GM21717 (cell line): ENCODE data around the gene DPP6.
"Not testable (repeated sequence)": the region's sequence is repeated elsewhere in the genome, so short reads cannot be mapped to it uniquely, and the experiment has no call there.

Experiments
- ATAC-seq: cut with Tn5 transposase; IDR thresholded peaks from one replicate; pipeline ENCODE4 v1.9.1; 2021; ENCODE audit warnings: mild to moderate bottlenecking, moderate library complexity; ENCODE audit not compliant: unreplicated experiment

Gene DPP6

DNA sequence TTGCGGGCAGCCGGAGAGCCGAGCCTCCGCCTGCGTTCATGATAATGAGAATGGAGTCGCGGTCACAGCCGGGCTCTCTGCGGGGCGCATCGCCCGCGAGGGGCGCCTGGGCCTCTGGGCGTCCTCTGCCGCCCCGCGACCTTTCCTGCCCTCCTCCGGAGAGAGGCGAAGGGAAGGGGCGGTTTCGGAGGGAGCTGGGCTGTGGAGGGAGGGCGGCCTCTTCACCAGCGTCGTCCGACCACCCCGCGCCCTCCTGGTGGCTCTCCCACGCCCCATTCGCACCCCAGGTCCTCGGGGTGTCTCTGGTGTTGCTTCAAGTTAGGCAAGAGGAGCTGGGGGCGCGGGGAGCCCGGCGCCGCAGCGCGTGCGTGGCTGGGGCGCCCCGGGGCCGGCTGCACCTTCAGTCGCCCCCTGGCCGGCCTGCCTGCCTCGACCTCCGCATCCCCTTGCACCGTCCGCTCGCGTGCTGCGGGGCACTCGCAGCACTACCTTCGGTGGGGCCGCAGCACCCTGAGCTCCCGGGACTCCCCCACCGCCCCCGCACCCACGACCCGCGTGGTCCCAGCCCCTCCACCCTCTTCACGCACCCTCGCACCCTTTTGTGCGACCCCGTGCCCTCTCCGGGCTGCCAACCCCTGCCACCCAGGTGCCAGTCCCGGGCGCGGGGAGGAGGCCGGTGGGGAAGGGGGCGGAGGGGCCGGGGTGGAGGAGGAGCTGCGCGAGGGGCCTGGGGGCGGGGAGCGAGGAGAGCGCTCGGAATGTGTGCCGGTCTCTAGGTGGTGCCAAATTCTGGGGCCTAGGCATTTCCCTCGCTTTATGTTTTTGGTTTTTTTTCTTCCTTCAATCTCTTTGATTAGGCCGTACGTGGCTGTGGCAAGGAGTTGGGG is at the start of gene DPP6:
TSS of gene DPP6 (plus strand) at position 756 of the 887 bp plus-strand sequence.
- ATAC-seq, result not testable (repeated sequence)

DNA sequence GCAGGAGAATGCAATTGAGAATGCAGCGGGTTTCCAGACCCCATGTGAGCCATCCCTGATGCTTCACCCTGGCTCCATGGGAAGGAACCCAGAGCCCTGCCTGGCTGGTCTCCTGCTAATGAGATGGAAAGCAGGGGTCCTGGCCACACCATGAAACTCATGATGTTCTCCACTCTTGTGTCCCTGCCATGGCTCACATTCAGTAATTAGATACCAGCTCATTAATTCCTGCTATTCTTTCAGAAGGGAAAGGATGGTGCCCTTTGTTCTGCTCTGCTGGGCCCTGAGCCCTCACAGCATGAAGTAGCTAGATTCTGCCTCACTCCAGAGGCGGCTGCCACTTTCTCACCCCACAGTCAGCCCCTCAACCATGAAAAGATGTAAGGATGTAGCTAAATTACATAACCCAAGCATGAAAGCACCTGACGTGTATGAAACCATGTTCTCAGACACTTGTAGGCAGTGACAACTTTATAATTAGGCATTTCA is 42.7 kb upstream of the DPP6 start:
- ATAC-seq, result not testable (repeated sequence)

- ATAC-seq, result not testable (repeated sequence)
Observed at GRCh38 chr7:154010726-154011568, 41.3 kb upstream of the DPP6 start.

DNA sequence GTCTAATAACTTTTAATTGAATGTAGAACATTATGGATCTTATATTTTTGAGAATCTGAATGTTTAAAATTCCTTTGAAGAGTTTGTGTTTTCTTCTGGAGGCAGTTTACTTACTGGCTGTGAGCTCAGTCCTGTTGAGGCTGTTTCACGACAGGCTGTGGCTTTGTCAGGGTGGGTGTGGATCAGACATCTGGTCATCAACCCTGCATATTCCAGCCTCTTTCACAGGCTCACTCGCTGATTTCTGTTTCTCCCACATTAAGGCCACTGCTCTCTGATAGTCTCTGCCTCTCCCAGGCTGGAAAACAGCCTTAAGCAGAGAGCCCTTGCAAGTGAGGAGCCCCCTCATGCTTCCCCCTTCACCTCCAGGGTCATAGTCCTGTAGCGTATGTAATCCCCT is 39.4 kb upstream of the DPP6 start:
- ATAC-seq, result not testable (repeated sequence)

DNA sequence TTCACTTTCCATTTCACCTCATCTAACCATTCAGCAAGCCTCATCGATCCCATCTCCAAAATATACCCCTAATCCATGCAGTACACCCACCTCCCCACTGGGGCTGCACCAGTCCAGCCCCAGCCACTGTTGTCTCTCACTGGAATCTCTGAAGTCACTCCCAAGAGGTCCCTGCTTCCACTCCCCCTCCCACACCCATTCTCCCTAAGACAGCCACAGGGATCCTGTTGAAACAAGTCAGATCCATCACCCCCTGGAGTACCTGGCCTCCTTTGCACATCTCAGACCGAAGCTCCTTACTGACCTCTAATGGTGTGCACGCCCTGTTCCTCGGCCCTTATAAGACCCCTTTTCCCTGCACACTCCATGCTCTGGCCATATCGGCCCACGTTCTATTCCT is 36.6 kb upstream of the DPP6 start:
- not testable (repeated sequence) for ATAC-seq

GRCh38 chr7:154018354-154018753 is 33.8 kb upstream of the DPP6 start:
- ATAC-seq, result not testable (repeated sequence)

GRCh38 chr7:154027805-154028204 is 24.4 kb upstream of the DPP6 start:
- ATAC-seq, result not testable (repeated sequence)

GRCh38 chr7:154030476-154031080 is 21.6 kb upstream of the DPP6 start:
- ATAC-seq, result not testable (repeated sequence)

GRCh38 chr7:154039466-154040165 is 12.6 kb upstream of the DPP6 start:
- not testable (repeated sequence) for ATAC-seq

GRCh38 chr7:154050394-154050793 is 1.8 kb upstream of the DPP6 start:
- ATAC-seq, result not testable (repeated sequence)

DNA sequence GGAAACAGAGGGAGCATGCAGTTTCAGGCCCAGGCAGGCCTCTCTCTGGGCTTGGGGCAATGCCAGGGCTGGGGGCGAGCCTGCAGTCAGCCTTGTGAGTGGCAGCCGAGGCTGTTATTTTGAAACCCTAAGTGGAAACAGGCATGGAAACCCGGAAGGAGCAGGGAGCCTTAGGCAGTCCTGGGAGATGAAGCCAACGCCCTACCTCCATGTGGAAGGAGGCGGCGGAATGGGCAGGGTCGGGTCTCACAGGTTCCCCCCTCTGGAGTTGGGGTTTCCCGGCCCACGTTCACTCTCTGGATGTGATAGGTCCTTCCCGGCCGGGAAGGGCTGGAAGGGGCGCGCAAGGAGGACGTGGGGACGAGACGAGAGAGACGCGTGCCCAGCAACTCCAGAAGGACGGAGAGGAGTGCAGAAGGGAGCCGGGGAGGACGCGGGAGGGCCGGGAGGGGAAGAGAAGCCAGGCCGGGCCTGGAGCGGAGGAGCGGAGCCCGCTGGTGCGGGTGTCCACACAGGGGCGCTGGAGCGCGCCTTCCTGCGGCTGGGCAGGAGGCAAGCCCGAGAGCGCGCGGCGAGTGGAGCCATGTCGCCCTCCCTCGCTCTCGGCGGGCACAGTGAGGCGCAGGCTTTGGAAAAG is 1.1 kb upstream of the DPP6 start:
- not testable (repeated sequence) for ATAC-seq

GRCh38 chr7:154052530-154053252 is 493 bp downstream of the DPP6 start:
- ATAC-seq, result not testable (repeated sequence)

- ATAC-seq, result not testable (repeated sequence)
Observed at GRCh38 chr7:154053466-154054312, 1.5 kb downstream of the DPP6 start.

- ATAC-seq, result not testable (repeated sequence)
Observed at GRCh38 chr7:154054664-154055063, 2.5 kb downstream of the DPP6 start.

DNA sequence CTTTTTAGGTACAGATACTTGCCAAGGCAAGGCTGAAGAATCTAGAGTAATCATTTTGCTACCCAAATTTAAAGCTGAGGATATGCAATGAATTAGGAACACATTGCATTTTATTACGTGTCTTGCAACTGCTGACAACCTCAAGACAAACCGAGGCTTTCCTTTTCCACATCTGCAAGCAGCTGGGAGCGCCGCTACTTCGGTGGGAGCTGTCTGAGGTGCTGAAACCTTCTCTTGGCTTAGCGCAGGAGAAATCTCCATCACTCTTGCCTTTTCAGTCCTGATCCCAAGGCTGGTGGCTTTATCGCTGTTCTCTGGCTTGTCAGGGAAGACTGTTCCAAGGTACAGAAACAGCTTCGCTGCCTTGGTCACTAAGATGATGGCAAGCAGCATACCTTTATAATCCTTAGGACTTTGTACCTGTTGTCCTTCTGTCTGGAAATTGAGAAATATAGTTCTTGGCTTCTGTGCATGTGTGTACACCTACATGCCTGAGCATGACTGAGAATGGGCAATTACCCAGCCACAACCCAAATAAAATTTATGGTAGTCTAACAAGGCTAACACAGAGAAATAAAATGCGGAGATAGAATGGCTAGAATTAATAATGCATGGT is 3.4 kb downstream of the DPP6 start:
- not testable (repeated sequence) for ATAC-seq

GRCh38 chr7:154058783-154059182 is 6.6 kb downstream of the DPP6 start:
- ATAC-seq, result not testable (repeated sequence)

DNA sequence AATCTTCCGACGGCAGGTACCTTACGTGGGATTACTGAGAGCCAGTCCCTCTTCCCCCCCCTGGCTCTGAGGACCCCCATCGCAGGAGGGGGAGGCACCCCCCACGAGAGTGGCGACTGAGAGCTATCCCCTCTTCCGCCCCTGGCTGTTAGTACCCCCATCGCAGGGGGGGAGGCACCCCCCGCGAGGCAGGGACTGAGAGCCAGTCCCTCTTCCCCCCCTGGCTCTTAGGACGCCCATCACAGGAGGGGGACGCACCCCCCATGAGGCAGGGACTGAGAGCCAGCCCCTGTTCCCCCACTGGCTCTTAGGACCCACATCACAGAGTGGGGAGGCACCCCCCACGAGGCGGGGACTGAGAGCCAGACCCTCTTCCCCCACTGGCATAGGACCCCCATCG is 8.4 kb downstream of the DPP6 start:
- not testable (repeated sequence) for ATAC-seq

GRCh38 chr7:154071833-154072232 is 19.6 kb downstream of the DPP6 start:
- not testable (repeated sequence) for ATAC-seq
